ENCODE results near the gene RRAD. TPM values are rescaled to one million over a fixed set of nuclear protein-coding genes. Genes with fewer than 3 reads are reported as not detected.

Gene RRAD
- polyA plus RNA-seq, 1 experiment = 1.9 TPM

- POLR2A ChIA-PET = interaction anchor here (0.6 kb wide), 2 partner anchors 34 to 206 kb away, joined by 3 read pairs; no protein-coding TSS in a partner anchor
- DNase-seq (ENCODE audit: low read depth, low spot score) = no peak
- H3K4me3 ChIP-seq (ENCODE audit: low read depth, low read length) = no peak overlapping the region
- peaks cover 6% of the 10 kb centered on the region for H3K27me3 ChIP-seq (ENCODE audit: control insufficient read depth, insufficient read depth, low read length)
- H3K9me3 ChIP-seq (ENCODE audit: control insufficient read depth, insufficient read depth, low read length) = no peaks in the 10 kb centered on the region
- H3K27ac ChIP-seq (ENCODE audit: low read depth, low read length) = no peak overlapping the region
- CTCF ChIA-PET = interaction anchor here (0.6 to 2.0 kb wide), 4 partner anchors 10 to 317 kb away, joined by 3 to 6 read pairs (median 4); no protein-coding TSS in a partner anchor
- no peak for TF ChIP-seq CTCF (IDR thresholded peaks at IDR 0.05; ENCODE audit: low read depth, low read length)
Measured at GRCh38 chr16:66944054-66944441, 18.7 kb upstream of the RRAD start.

GRCh38 chr16:66943426-66944053 is 18.2 kb upstream of the RRAD start:
- Histone ChIP-seq H3K27me3 (ENCODE audit: control insufficient read depth, insufficient read depth, low read length) (peaks cover 2% of the 10 kb centered on the region), H3K9me3 (ENCODE audit: control insufficient read depth, insufficient read depth, low read length) (no peaks in the 10 kb centered on the region), H3K27ac (ENCODE audit: low read depth, low read length) (no peak overlapping the region), H3K4me3 (ENCODE audit: low read depth, low read length) (no peak overlapping the region)
- DNase-seq (ENCODE audit: low read depth, low spot score) = no peak
- TF ChIP-seq CTCF (IDR thresholded peaks at IDR 0.05; ENCODE audit: low read depth, low read length) = no peak
- ChIA-PET POLR2A (no interaction called here), CTCF (interaction anchor here (1.1 to 2.0 kb wide), 3 partner anchors 11 to 71 kb away, joined by 3 to 6 read pairs (median 5); no protein-coding TSS in a partner anchor)

GRCh38 chr16:66942981-66943380 is 17.6 kb upstream of the RRAD start:
- POLR2A ChIA-PET = no interaction called here
- DNase-seq (ENCODE audit: low read depth, low spot score) = no peak
- Histone ChIP-seq H3K27ac (ENCODE audit: low read depth, low read length) (no peak overlapping the region), H3K9me3 (ENCODE audit: control insufficient read depth, insufficient read depth, low read length) (no peaks in the 10 kb centered on the region), H3K27me3 (ENCODE audit: control insufficient read depth, insufficient read depth, low read length) (no peaks in the 10 kb centered on the region), H3K4me3 (ENCODE audit: low read depth, low read length) (no peak overlapping the region)
- CTCF ChIA-PET = interaction anchor here (1.6 to 2.0 kb wide), 2 partner anchors 11 to 48 kb away, joined by 5 to 6 read pairs; no protein-coding TSS in a partner anchor
- TF ChIP-seq CTCF (IDR thresholded peaks at IDR 0.05; ENCODE audit: low read depth, low read length) = no peak

GRCh38 chr16:66940236-66940635 is 14.9 kb upstream of the RRAD start:
- CTCF ChIA-PET = no interaction called here
- no peak overlapping the region for H3K4me3 ChIP-seq (ENCODE audit: low read depth, low read length)
- no peaks in the 10 kb centered on the region; the same call in 1 of the 2 replicates for H3K9me3 ChIP-seq (ENCODE audit: control insufficient read depth, insufficient read depth, low read length)

More at GRCh38 chr16:66940236-66940635, 14.9 kb upstream of the RRAD start:
- POLR2A ChIA-PET = no interaction called here
- H3K27me3 ChIP-seq (ENCODE audit: control insufficient read depth, insufficient read depth, low read length) = no peaks in the 10 kb centered on the region
- no peak overlapping the region for H3K27ac ChIP-seq (ENCODE audit: low read depth, low read length)
- no peak for TF ChIP-seq CTCF (IDR thresholded peaks at IDR 0.05; ENCODE audit: low read depth, low read length)
- DNase-seq (ENCODE audit: low read depth, low spot score) = no peak

All from AG04450 (cell line).